Activated T-cell treated with anti-CD3 and anti-CD28 coated beads, Interleukin-2, amount 50 U/mL, for 72 hours (primary cell): ENCODE measurements around the gene C1orf232. TPM values are rescaled to one million over a fixed set of nuclear protein-coding genes. Genes with fewer than 3 reads are reported as not detected.
A peak's percentile ranks its signal among the peaks of the same experiment; 100 is the strongest.

Experiments
- ATAC-seq, 2 donors: fragments of 150-1000 bp; cut with Tn5 transposase; replicated peaks in 1 of 2; 2 replicates each; pipeline ENCODE4 v1.10.0; 2021; ENCODE audit warnings: moderate library complexity in 2 of 2, mild to moderate bottlenecking in 1 of 2
- DNase-seq, 2 donors: peaks; one replicate each; pipeline ENCODE4 v3.0.0; 2021 to 2022; ENCODE audit warnings: mixed read lengths in 1 of 2
- H3K27ac Mint-ChIP-seq: one replicate; pipeline ENCODE4 v1.8.0; 2022; ENCODE audit warnings: mild to moderate bottlenecking, moderate library complexity, mixed read lengths
- H3K27me3 Mint-ChIP-seq: one replicate; pipeline ENCODE4 v1.8.0; 2022; ENCODE audit warnings: low read depth, mixed read lengths
- H3K36me3 Mint-ChIP-seq, 2 donors: one replicate each; pipeline ENCODE4 v1.8.0; 2022; ENCODE audit warnings: mixed read lengths in 2 of 2, mild to moderate bottlenecking in 1 of 2; ENCODE audit not compliant: insufficient read depth in 2 of 2
- H3K4me1 Mint-ChIP-seq: one replicate; pipeline ENCODE4 v1.8.0; 2022; ENCODE audit warnings: low read depth, mixed read lengths
- H3K4me3 Mint-ChIP-seq, 2 donors: one replicate each; pipeline ENCODE4 v1.8.0; 2022; ENCODE audit warnings: mild to moderate bottlenecking in 2 of 2, mixed read lengths in 2 of 2, moderate library complexity in 2 of 2
- H3K9me3 Mint-ChIP-seq, 2 donors: one replicate each; pipeline ENCODE4 v1.8.0; 2022; ENCODE audit warnings: mixed read lengths in 2 of 2
- total RNA-seq, 2 donors: library from RNA; stranded (reverse); gene quantifications; one replicate each; pipeline ENCODE4 v1.2.3, GENCODE V29; 2022

Gene C1orf232
- total RNA-seq, result not detected

DNA sequence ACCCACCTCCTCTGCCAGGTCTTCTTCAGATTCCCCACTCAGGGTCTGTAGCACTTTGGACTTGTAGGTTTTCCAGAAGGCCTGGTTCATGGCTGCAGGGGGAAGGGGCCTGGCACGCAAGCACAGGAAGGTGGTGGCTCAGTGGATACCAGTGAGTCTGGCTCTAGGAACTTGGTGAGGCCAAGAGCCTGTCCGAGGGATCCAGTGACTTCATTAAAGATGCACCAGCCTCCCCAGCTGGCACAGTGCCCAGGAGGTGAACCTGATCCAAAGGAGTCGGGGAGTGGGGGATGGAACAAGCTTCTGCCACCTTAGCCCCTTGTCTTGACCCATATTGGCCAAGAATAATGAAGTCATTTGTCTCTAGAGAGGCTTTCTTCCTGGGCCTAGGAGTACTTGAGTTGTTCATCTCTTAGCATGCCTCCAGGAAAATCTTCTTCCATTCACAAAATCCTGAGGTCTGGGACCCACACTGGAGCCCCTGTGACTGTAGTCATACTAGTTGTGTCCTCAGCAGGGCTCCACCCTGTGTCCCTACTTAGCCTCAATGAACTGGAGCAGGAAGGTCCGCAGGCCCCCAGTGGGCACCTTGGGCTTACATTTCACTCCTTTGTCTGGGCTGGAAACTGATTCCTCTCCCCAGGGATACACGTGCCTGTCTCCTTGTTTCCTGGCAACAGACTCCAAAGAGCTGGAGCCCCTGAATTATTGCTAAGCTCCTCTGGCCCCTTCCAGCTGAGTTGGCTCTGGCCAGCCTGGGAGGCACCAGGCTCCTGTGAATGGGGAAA, at the start of gene C1orf232:
Gene C1orf232, minus strand, starts transcription at position 554 of the 788 bp plus-strand sequence. Its CDS starts 464 bp downstream, at position 90.
- peaks cover 36% of the 10 kb centered on the region for H3K4me1 Mint-ChIP-seq
- no peak for ATAC-seq
- H3K9me3 Mint-ChIP-seq, result no peaks in the 10 kb centered on the region
- H3K36me3 Mint-ChIP-seq, result no peaks in the 10 kb centered on the region
- peaks cover 13% of the 10 kb centered on the region for H3K27me3 Mint-ChIP-seq
- H3K27ac Mint-ChIP-seq, result peak within 1 kb of the TSS; percentile 56
- DNase-seq, result no peak
- peak within 1 kb of the TSS; percentile 92 to 93 for H3K4me3 Mint-ChIP-seq

DNA sequence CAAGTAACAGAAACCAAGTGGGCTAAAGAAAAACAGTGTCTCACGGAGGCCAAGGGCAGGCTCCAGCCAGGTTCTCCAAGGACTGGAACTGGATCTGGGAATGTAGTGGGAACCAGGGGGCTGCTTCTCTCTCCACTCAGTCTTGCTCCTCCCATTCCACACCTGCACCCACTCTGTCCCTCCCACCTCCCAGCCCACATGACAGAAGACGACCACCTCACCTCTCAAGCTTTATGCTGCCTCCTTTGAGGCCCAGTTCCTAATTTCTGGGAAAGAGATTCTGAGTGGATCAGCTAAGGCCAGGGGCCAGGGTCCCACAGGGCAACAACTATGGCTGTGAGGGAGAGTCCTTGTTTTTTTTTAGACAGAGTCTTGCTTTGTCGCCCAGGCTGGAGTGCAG, 46.5 kb upstream of the C1orf232 start:
- H3K27me3 Mint-ChIP-seq, result no peaks in the 10 kb centered on the region
- DNase-seq, result no peak
- no peak overlapping the region for H3K4me3 Mint-ChIP-seq
- no peaks in the 10 kb centered on the region for H3K9me3 Mint-ChIP-seq
- ATAC-seq, result no peak
- no peak overlapping the region for H3K27ac Mint-ChIP-seq
- H3K4me1 Mint-ChIP-seq, result no peaks in the 10 kb centered on the region
- no peaks in the 10 kb centered on the region for H3K36me3 Mint-ChIP-seq

DNA sequence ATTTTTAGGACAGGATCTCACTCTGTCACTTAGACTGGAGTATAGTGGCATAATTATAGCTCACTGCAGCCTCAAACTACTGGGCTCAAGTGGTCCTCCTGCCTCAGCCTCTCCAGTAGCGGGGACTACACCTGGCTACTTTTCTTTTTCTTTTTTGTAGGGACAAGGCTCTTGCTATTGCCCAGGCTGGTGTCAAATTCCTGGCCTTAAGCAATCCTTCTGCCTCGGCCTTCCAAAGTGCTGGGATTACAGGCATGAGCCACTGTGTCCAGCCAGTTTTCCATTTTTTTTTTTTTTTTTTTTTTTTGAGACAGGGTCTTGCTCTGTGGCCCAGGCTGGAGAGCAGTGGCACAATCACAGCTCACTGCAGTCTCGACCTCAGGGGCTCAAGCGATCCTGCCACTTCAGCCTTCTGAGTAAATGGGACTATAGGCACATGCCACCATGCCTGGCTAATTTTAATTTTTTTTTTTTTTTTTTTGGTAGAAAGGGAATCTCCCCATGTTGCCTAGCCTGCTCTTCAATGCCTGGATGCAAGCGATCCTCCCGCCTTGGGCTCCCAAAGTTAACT, 44.7 kb upstream of the C1orf232 start:
- Mint-ChIP-seq H3K36me3 (no peaks in the 10 kb centered on the region), H3K9me3 (no peaks in the 10 kb centered on the region), H3K27me3 (no peaks in the 10 kb centered on the region), H3K4me1 (no peaks in the 10 kb centered on the region), H3K27ac (no peak overlapping the region), H3K4me3 (no peak overlapping the region)
- no peak for ATAC-seq
- no peak for DNase-seq

DNA sequence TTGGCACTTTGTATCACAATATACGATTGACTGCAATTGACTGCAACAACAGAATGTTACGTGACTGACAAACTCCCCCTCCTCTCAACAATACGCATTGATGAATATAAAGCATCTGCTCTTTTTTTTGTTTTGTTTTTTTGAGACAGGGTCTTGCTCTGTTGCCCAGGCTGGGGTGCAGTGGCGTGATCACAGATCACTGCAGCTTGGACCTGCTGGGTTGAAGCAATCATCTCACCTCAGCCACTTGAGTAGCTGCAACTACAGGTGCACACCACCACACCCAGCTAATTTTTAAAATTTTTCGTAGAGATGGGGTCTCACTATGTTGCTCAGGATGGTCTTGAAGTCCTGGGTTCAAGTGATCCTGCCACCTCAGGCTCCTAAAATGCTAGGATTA, 44.0 kb upstream of the C1orf232 start:
- H3K27ac Mint-ChIP-seq, result no peak overlapping the region
- H3K27me3 Mint-ChIP-seq, result no peaks in the 10 kb centered on the region
- ATAC-seq (no peak), DNase-seq (no peak)
- no peak overlapping the region for H3K4me3 Mint-ChIP-seq
- H3K9me3 Mint-ChIP-seq, result no peaks in the 10 kb centered on the region
- no peaks in the 10 kb centered on the region for H3K36me3 Mint-ChIP-seq
- no peaks in the 10 kb centered on the region for H3K4me1 Mint-ChIP-seq

DNA sequence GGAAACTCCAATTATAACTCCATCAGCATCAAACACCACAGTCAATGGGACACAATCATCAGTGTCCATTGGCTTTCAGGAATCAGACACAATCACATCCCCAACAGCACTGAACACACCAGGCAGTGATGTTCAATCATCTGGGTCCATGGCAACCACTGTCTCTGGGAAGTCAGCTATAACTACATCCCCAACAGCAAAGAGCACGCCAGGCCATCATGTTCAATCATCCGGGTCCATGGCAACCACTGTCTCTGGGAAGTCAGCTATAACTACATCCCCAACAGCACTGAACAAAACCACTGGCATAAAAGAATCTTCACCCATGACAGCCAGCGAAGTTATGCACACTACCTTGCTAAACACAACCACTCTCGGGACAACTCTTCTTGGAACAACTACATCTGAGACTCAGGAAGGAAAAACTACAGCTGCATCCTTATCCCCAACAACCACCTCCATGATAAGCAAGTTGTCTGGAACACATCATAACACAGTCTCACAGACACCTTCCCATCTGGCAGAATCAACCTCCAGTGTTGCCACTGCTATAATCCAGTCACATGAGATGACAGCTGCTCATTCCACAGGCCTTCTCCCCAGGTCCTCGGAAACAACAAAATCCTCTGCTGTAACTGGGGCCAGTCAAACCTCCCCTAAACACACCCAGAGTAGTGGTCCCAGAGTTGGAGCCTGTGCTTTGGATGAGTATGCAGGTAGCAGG, 41.5 kb upstream of the C1orf232 start:
- H3K4me3 Mint-ChIP-seq, result no peak overlapping the region
- DNase-seq, result no peak

DNA sequence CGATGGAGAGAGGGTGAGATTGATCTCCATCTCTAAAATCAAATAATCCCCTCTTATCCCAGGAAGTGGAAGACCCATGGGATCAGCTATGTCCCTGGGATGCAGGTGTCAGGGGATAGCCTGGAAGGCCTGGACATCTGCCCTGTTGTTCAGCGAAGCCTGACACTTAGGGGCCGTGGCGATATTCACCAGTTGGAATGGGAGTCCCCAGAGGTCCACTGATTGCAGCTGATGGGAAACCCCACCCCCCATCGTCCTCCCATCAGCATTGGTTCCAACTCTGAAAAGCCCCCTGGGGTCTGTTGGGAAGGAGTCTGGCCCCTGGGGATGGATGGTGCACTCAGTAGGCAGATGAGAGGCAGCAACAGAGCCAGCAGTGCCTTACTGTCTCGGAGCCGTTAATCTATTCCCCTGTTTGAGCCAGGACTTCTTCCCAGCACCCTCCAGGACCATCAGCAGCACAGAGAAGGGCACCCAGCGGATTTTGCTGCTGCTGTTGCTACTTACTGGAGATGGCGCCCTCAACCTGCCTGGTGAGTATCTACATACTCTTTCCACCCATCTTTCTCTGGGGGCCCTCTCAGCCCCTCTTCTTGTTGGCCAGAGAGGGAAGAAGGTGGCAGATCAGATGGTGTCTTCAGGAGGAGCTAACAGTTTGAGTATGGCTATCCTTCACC, 35.0 kb upstream of the C1orf232 start:
- H3K9me3 Mint-ChIP-seq, result no peaks in the 10 kb centered on the region
- no peak overlapping the region for H3K4me3 Mint-ChIP-seq
- no peak for DNase-seq
- H3K27me3 Mint-ChIP-seq, result no peaks in the 10 kb centered on the region
- no peak overlapping the region for H3K27ac Mint-ChIP-seq
- H3K4me1 Mint-ChIP-seq, result peaks cover 32% of the 10 kb centered on the region
- H3K36me3 Mint-ChIP-seq, result no peaks in the 10 kb centered on the region
- ATAC-seq, result no peak

More for the DNA sequence above, 41.5 kb upstream of the C1orf232 start:
- H3K27ac Mint-ChIP-seq, result no peak overlapping the region
- no peaks in the 10 kb centered on the region for H3K9me3 Mint-ChIP-seq
- no peaks in the 10 kb centered on the region for H3K27me3 Mint-ChIP-seq
- no peaks in the 10 kb centered on the region for H3K4me1 Mint-ChIP-seq
- ATAC-seq, result no peak
- H3K36me3 Mint-ChIP-seq, result no peaks in the 10 kb centered on the region

DNA sequence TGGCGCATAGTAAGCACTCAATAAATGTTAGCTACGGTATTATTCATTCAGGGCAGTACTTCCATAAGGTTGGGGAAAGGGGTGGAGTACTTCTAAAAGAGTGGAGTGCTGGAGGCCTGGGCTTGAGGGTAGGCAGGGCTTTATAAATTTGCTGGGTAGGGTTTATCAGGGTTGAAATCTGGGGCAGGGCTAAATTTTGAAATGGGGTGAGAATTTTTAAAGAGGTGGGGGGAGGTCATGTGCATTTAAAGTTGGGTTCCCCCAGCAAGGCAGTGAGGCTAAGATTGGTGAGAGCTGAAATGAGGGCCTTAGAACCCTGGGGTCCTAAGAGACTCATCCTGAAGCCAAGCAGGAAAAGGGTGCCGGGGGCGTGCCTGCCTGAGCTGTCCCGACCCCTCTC, 31.6 kb upstream of the C1orf232 start:
- Mint-ChIP-seq H3K9me3 (no peaks in the 10 kb centered on the region), H3K27ac (no peak overlapping the region), H3K27me3 (no peaks in the 10 kb centered on the region), H3K4me3 (no peak overlapping the region), H3K4me1 (peaks cover 32% of the 10 kb centered on the region), H3K36me3 (no peaks in the 10 kb centered on the region)
- DNase-seq (no peak), ATAC-seq (no peak)

DNA sequence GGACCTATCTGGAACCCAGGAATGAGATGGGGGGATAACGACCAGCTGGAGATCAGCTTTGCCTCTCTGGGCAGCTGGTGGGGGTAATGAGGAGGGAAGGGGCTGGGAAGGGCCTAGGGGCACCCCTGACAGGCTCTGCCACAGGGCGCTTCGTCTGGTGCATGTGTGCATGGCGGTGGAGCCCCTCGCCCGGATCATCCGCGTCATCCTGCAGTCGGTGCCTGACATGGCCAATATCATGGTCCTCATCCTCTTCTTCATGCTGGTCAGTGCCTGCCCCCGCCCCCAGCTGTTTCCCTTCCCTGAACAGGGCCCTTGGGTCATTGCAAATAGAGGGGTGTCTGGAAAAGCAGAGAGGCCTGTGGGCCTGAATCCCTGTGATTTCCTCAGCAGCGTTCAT, 29.1 kb upstream of the C1orf232 start:
- Mint-ChIP-seq H3K36me3 (no peaks in the 10 kb centered on the region), H3K4me1 (peaks cover 33% of the 10 kb centered on the region), H3K4me3 (no peak overlapping the region), H3K27me3 (no peaks in the 10 kb centered on the region), H3K27ac (no peak overlapping the region), H3K9me3 (no peaks in the 10 kb centered on the region)
- no peak for ATAC-seq
- DNase-seq, result no peak

DNA sequence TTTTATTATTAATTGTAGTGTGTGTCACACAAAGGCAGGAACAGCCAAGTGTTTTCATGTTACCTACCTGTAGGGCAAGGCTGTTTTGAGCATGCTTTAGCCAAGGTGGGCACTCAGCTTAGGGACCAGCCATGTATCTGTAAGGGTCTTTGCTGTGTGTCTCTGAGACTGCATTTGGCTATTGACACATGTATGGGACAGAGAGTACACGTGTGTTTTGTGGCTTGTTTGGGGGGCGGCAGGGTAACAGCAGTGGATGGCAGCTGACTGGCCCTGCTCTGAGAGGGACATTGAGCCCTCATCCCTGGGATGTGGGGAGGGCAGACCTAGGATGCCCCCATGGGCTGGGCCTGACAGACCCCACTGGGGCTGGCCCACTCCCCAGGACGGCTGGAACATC, 28.5 kb upstream of the C1orf232 start:
- H3K27me3 Mint-ChIP-seq, result no peaks in the 10 kb centered on the region
- no peak overlapping the region for H3K4me3 Mint-ChIP-seq
- H3K27ac Mint-ChIP-seq, result no peak overlapping the region
- no peaks in the 10 kb centered on the region for H3K9me3 Mint-ChIP-seq
- ATAC-seq (no peak), DNase-seq (no peak)
- no peaks in the 10 kb centered on the region for H3K36me3 Mint-ChIP-seq
- H3K4me1 Mint-ChIP-seq, result peaks cover 33% of the 10 kb centered on the region

DNA sequence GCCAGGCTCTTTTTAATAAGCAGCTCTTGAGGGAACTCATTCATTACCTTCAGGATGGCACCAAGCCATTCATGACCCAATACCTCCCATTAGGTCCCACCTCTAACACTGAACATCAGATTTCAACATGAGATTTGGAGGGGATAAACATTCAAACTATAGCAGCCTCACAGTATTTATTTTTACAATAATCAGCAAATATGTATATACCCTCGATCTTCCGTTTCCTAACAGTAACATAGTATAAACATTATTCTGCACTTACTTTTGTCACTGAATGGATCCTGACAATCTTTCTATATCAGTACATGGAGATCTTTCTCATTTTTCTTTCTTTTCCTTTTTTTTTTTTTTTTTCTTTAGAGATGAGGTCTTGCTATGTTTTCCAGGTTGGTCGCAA, 27.0 kb upstream of the C1orf232 start:
- ATAC-seq (no peak), DNase-seq (no peak)
- H3K9me3 Mint-ChIP-seq, result no peaks in the 10 kb centered on the region
- peaks cover 30% of the 10 kb centered on the region for H3K4me1 Mint-ChIP-seq
- no peak overlapping the region for H3K4me3 Mint-ChIP-seq
- H3K27me3 Mint-ChIP-seq, result no peaks in the 10 kb centered on the region
- no peaks in the 10 kb centered on the region for H3K36me3 Mint-ChIP-seq
- peak overlapping the region; percentile 35 for H3K27ac Mint-ChIP-seq

DNA sequence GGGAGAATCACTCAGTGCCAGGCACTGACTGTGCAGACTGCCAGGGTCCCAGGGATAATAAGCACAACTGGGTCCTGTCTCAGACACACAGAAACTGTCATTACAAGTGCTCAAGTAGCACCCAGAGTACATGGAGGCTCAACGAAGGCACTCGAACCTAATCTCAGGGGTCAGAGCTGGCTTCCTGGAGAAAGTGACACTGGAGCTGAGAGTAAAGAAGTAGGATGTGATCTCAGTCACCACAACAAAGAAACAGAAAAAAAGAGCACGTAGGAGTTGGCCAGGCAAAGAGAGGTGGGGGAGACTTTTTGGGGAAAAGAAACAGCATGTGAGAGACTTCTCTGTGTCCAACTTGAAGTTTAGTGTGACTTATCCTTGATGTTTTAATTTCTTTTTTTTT, 23.0 kb upstream of the C1orf232 start:
- peak overlapping the region in 1 of 2 donors; percentile 19 for H3K4me3 Mint-ChIP-seq
- H3K27ac Mint-ChIP-seq, result no peak overlapping the region
- no peaks in the 10 kb centered on the region for H3K36me3 Mint-ChIP-seq

DNA sequence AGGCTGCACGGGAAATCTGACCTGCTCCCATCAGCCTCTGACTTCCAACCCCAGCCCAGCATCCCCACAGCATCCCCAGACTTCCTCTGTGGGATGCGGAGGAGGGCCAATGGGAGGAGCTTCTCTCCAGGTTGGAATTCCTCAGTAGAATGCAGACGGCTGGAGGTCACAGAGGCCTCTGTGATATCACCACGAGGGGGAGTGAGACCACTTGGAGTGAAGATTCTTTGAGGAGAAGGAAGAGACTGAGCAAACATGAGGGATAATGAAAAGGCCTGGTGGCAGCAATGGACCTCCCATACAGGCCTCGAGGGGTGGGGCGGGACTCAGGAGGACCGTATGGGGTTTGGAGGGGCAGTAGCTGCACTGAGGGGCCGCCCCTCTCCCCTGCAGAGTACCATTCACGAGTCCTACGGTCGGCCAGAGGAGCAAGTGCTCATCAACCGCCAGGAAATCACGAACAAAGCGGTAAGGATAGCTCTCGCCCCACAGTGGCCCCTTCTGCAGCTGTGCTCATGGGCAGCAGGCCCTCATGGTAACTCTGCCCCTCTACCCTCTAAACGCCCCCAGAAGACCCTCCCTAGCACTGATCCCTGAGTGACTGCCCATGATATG, 21.7 kb upstream of the C1orf232 start, which contains the start of gene CATSPER4:
Gene CATSPER4, plus strand, starts transcription at position 230 of the 615 bp plus-strand sequence. Its CDS starts 26 bp downstream, at position 256.
- H3K27ac Mint-ChIP-seq, result no peak within 1 kb of the TSS
- H3K4me1 Mint-ChIP-seq, result peaks cover 24% of the 10 kb centered on the region
- no peak for ATAC-seq
- H3K4me3 Mint-ChIP-seq, result no peak within 1 kb of the TSS
- H3K36me3 Mint-ChIP-seq, result no peaks in the 10 kb centered on the region
- DNase-seq, result no peak
- H3K9me3 Mint-ChIP-seq, result no peaks in the 10 kb centered on the region
- no peaks in the 10 kb centered on the region for H3K27me3 Mint-ChIP-seq

More for the DNA sequence above, 23.0 kb upstream of the C1orf232 start:
- Mint-ChIP-seq H3K4me1 (peaks cover 24% of the 10 kb centered on the region), H3K27me3 (no peaks in the 10 kb centered on the region), H3K9me3 (no peaks in the 10 kb centered on the region)
- DNase-seq (peak in 1 of 2 donors; percentile 11), ATAC-seq (peak; percentile 53 to 58)
